Breast epithelium (tissue), 3 donors: ENCODE data around the gene KCMF1.

Experiments
- POLR2A ChIP-seq: fragments of 450-650 bp; IDR thresholded peaks from one replicate; pipeline ENCODE4 v1.6.1; 2016; ENCODE audit warnings: antibody characterized with exemption, mild to moderate bottlenecking, moderate library complexity
- POLR2AphosphoS5 ChIP-seq, 3 donors: sonication (generic); formaldehyde crosslinking; IDR thresholded peaks; one replicate each; pipeline ENCODE4 v1.6.1; 2017; ENCODE audit warnings: antibody characterized with exemption in 3 of 3
- TF ChIP-seq, protein P1 (sequence below), 3 donors: fragments of 450-650 bp; IDR thresholded peaks; one replicate each; pipeline ENCODE4 v1.5.1; 2016 to 2017; ENCODE audit warnings: antibody characterized with exemption in 3 of 3, mild to moderate bottlenecking in 3 of 3, moderate library complexity in 3 of 3

DNA sequence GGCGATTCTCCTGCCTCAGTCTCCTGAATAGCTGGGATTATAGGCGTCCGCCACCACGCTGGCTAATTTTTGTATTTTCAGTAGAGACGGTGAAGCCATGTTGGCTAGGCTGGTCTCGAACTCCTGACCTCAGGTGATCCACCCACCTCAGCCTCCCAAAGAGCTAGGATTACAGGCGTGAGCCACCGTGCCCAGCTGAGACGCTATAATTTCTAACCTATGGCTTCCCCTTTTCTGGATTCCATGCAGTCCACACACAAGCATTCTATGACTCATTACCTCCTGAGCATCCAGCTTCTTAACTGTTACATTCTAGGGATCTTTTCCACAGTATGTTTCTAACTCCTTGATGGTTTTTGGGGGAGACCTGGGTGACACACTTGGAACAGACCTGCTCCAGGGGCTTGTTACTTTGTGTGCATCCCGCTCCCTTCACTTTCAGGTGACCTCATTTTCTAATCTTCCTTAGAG lies 11.8 kb upstream of the KCMF1 start:
- TF ChIP-seq, protein P1, sequence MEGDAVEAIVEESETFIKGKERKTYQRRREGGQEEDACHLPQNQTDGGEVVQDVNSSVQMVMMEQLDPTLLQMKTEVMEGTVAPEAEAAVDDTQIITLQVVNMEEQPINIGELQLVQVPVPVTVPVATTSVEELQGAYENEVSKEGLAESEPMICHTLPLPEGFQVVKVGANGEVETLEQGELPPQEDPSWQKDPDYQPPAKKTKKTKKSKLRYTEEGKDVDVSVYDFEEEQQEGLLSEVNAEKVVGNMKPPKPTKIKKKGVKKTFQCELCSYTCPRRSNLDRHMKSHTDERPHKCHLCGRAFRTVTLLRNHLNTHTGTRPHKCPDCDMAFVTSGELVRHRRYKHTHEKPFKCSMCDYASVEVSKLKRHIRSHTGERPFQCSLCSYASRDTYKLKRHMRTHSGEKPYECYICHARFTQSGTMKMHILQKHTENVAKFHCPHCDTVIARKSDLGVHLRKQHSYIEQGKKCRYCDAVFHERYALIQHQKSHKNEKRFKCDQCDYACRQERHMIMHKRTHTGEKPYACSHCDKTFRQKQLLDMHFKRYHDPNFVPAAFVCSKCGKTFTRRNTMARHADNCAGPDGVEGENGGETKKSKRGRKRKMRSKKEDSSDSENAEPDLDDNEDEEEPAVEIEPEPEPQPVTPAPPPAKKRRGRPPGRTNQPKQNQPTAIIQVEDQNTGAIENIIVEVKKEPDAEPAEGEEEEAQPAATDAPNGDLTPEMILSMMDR (IDR thresholded peaks at IDR 0.05), result no peak
- TF ChIP-seq POLR2AphosphoS5 (IDR thresholded peaks at IDR 0.05) (no peak), POLR2A (no peak)
